Measurements from ENCODE around the gene NID1. TPM values are rescaled to one million over a fixed set of nuclear protein-coding genes. Genes with fewer than 3 reads are reported as not detected.
A peak's percentile ranks its signal among the peaks of the same experiment; 100 is the strongest.

NID1 gene
- total RNA-seq, 2 donors from 2014 or later, result 28.5 to 58.0 TPM

GRCh38 chr1:236002572-236002971, 62.3 kb downstream of the NID1 start:
- intact Hi-C loops (cut with DNase I), result no loop called here
- WGBS, 2 donors, result 79 to 81% methylated on average over 11 of the region's 11 CpGs
- no peak for TF ChIP-seq CTCF (IDR thresholded peaks at IDR 0.05)

GRCh38 chr1:236002025-236002390, 62.9 kb downstream of the NID1 start:
- DNase-seq (no peak), ATAC-seq (no peak)
- no peak overlapping the region for H3K4me3 ChIP-seq
- intact Hi-C loops (cut with DNase I), result no loop called here
- no peaks in the 10 kb centered on the region for H3K4me1 ChIP-seq
- no peaks in the 10 kb centered on the region for H3K9me3 ChIP-seq
- no peaks in the 10 kb centered on the region for H3K27me3 ChIP-seq
- H3K36me3 ChIP-seq (replicated peaks in 1 of 2; ENCODE audit: insufficient read depth in 1 of 2, low read depth in 2 of 2), result no peaks in the 10 kb centered on the region
- 87 to 93% methylated on average over 7 of the region's 7 CpGs for WGBS, 2 donors
- TF ChIP-seq POLR2A (IDR thresholded peaks at IDR 0.05) (no peak), CTCF (IDR thresholded peaks at IDR 0.05) (no peak)
- peak overlapping the region in 1 of 4 donors; percentile 1 for H3K27ac ChIP-seq

More at GRCh38 chr1:236002572-236002971, 62.3 kb downstream of the NID1 start:
- no peak overlapping the region for H3K27ac ChIP-seq
- no peak overlapping the region for H3K4me3 ChIP-seq
- no peaks in the 10 kb centered on the region for H3K4me1 ChIP-seq
- no peaks in the 10 kb centered on the region for H3K9me3 ChIP-seq
- no peak for ATAC-seq
- no peaks in the 10 kb centered on the region for H3K36me3 ChIP-seq (replicated peaks in 1 of 2; ENCODE audit: insufficient read depth in 1 of 2, low read depth in 2 of 2)
- no peak for DNase-seq
- H3K27me3 ChIP-seq, result no peaks in the 10 kb centered on the region

GRCh38 chr1:236000781-236001180, 64.1 kb downstream of the NID1 start:
- TF ChIP-seq POLR2A (IDR thresholded peaks at IDR 0.05), result no peak
- TF ChIP-seq CTCF (IDR thresholded peaks at IDR 0.05), result no peak
- no peaks in the 10 kb centered on the region for H3K27me3 ChIP-seq
- no peaks in the 10 kb centered on the region for H3K4me1 ChIP-seq
- intact Hi-C loops (cut with DNase I), result no loop called here
- ATAC-seq (no peak), DNase-seq (no peak)
- H3K36me3 ChIP-seq (replicated peaks in 1 of 2; ENCODE audit: insufficient read depth in 1 of 2, low read depth in 2 of 2), result no peaks in the 10 kb centered on the region
- no peaks in the 10 kb centered on the region for H3K9me3 ChIP-seq
- H3K27ac ChIP-seq, result no peak overlapping the region
- 76 to 86% methylated on average over 6 of the region's 6 CpGs for WGBS, 2 donors
- H3K4me3 ChIP-seq, result no peak overlapping the region

- no peaks in the 10 kb centered on the region for H3K4me1 ChIP-seq
- ATAC-seq (no peak), DNase-seq (no peak)
- no peaks in the 10 kb centered on the region for H3K9me3 ChIP-seq
- no peaks in the 10 kb centered on the region for H3K36me3 ChIP-seq (replicated peaks in 1 of 2; ENCODE audit: insufficient read depth in 1 of 2, low read depth in 2 of 2)
- WGBS, 2 donors, result 81 to 82% methylated on average over 8 of the region's 8 CpGs
- H3K27ac ChIP-seq, result no peak overlapping the region
- no peak overlapping the region for H3K4me3 ChIP-seq
- H3K27me3 ChIP-seq, result no peaks in the 10 kb centered on the region
- TF ChIP-seq CTCF (IDR thresholded peaks at IDR 0.05), result no peak
- no peak for TF ChIP-seq POLR2A (IDR thresholded peaks at IDR 0.05)
- intact Hi-C loops (cut with DNase I), result no loop called here
Measured at GRCh38 chr1:235999259-235999925, 65.5 kb downstream of the NID1 start.

GRCh38 chr1:235998812-235999211, 66.1 kb downstream of the NID1 start:
- 90 to 91% methylated on average over 2 to 6 of the region's 6 CpGs for WGBS, 2 donors

More at GRCh38 chr1:235998812-235999211, 66.1 kb downstream of the NID1 start:
- DNase-seq (no peak), ATAC-seq (no peak)
- H3K27me3 ChIP-seq, result no peaks in the 10 kb centered on the region
- H3K27ac ChIP-seq, result no peak overlapping the region
- no peaks in the 10 kb centered on the region for H3K9me3 ChIP-seq
- H3K4me1 ChIP-seq, result no peaks in the 10 kb centered on the region
- no peaks in the 10 kb centered on the region for H3K36me3 ChIP-seq (replicated peaks in 1 of 2; ENCODE audit: insufficient read depth in 1 of 2, low read depth in 2 of 2)
- no peak overlapping the region for H3K4me3 ChIP-seq
- no peak for TF ChIP-seq POLR2A (IDR thresholded peaks at IDR 0.05)
- TF ChIP-seq CTCF (IDR thresholded peaks at IDR 0.05), result no peak
- intact Hi-C loops (cut with DNase I), result no loop called here
